HG03432 (cell line): ENCODE results near the gene ZNF263.

ENCODE experiments used
- ATAC-seq: cut with Tn5 transposase; IDR thresholded peaks from one replicate; pipeline ENCODE4 v1.9.1; 2021; ENCODE audit warnings: mild to moderate bottlenecking, moderate library complexity; ENCODE audit not compliant: unreplicated experiment

ZNF263 gene

GRCh38 chr16:3317315-3317999 lies 34.2 kb downstream of the ZNF263 start:
- ATAC-seq, result no peak

GRCh38 chr16:3321816-3322215 lies 38.5 kb downstream of the ZNF263 start:
- ATAC-seq, result no peak

DNA sequence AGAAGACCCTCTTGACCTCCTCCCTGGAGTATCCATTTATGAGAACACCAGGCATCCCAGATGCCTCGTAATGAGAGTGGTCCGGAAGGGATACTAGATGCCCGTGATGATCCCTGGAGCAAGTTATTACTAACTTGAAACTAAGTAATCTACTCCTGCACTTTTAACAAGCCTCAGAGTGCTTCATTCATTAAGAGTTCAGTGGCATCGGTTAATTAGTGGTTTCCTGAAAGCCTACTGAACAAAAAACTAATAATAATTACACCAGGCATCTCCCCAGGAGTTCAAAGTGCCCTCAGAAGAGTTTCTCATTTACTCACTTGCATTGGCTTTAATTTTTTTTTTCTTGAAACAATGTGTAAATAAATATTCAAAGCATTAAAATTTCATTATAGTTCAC lies 44.2 kb downstream of the ZNF263 start:
- ATAC-seq, result no peak

DNA sequence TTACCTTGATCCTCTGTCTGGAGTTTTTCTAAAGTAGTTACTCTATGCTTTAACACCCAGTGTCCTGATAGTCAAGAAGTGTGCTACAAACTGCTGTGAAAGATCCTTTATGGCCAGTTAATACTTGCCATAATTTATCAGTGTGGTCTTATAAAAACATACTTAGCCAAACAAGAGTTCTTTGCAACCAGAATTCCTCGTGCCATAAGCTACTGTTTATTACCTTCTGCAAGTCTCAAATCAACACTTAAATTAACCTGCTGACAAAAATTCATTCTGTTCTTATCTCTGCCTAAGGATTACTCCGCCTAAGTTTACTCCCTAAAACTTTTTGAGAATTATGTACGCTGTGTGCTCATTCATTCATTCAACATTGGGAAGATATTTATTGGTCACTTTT lies 44.8 kb downstream of the ZNF263 start:
- no peak for ATAC-seq

DNA sequence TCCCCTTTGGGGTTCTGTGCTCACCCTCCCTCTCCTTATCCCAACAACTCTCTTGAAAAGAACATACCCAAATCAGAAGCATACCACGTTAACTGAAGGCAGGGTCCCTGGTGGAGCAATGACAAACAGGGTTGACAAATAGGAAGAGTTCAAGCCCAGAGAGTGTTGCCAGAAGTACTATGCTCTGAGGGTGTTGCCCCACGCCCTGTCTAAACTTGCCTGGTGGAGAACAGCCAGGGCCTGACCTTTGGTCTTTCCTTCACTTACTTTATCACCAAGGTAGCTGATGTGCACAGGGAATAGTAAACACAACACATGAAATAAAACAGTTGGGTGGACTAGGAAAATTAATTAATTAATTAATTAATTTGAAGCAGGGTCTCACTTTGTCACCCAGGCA lies 45.4 kb downstream of the ZNF263 start:
- ATAC-seq, result no peak
